Body of pancreas (tissue), 4 donors: ENCODE results near the gene SGPL1.

Source experiments
- CTCF ChIP-seq, 7 experiments: fragments of 450-650 bp in 4 of 7; fragments of 200-600 bp in 3 of 7; sonication (generic) in 3 of 7; IDR thresholded peaks; one replicate each; pipeline ENCODE4 v1.5.1; 2016 to 2019; ENCODE audit warnings: antibody characterized with exemption in 7 of 7
- POLR2A ChIP-seq, 3 donors: fragments of 450-650 bp; IDR thresholded peaks; one replicate each; pipeline ENCODE4 v1.6.1; 2016; ENCODE audit warnings: antibody characterized with exemption in 3 of 3, mild to moderate bottlenecking in 2 of 3

- TF ChIP-seq POLR2A (IDR thresholded peaks at IDR 0.05), result no peak
- no peak for TF ChIP-seq CTCF (IDR thresholded peaks at IDR 0.05)
Measured at GRCh38 chr10:70917635-70918034, 101.9 kb downstream of the SGPL1 start.
